Upper lobe of left lung (tissue), 6 donors: Measurements from ENCODE around the gene STXBP6. TPM values are rescaled to one million over a fixed set of nuclear protein-coding genes. Genes with fewer than 3 reads are reported as not detected.

Experiments used
- ATAC-seq, 2 donors: fragments of 200-7000 bp; cut with Tn5 transposase; one replicate each; pipeline ENCODE4 v1.9.1; 2022; ENCODE audit warnings: mild to moderate bottlenecking in 2 of 2, moderate library complexity in 2 of 2; ENCODE audit not compliant: low FRiP score in 2 of 2
- DNase-seq, 2 donors: peaks; one replicate each; pipeline ENCODE4 v3.0.0-alpha.2; 2019 to 2020
- H3K27ac ChIP-seq, 4 donors: fragments of 200-600 bp; sonication (generic); one replicate each; pipeline ENCODE4 v1.5.1; 2016 to 2019
- H3K27me3 ChIP-seq, 4 donors: fragments of 200-600 bp; sonication (generic); one replicate each; pipeline ENCODE4 v1.5.1; 2017 to 2019
- H3K36me3 ChIP-seq, 4 donors: fragments of 200-600 bp; sonication (generic); one replicate each; pipeline ENCODE4 v1.5.1; 2016 to 2019
- H3K4me1 ChIP-seq, 4 donors: fragments of 200-600 bp; sonication (generic); one replicate each; pipeline ENCODE4 v1.5.1; 2018 to 2019
- H3K4me3 ChIP-seq, 4 donors: fragments of 200-600 bp; sonication (generic); one replicate each; pipeline ENCODE4 v1.5.1; 2017 to 2019; ENCODE audit warnings: mild to moderate bottlenecking in 2 of 4, moderate library complexity in 1 of 4
- H3K9me3 ChIP-seq, 4 donors: fragments of 200-600 bp; sonication (generic); one replicate each; pipeline ENCODE4 v1.5.1; 2018 to 2019
- EP300 ChIP-seq, 4 donors: sonication (generic); formaldehyde crosslinking; IDR thresholded peaks; one replicate each; pipeline ENCODE4 v1.5.1; 2017; ENCODE audit warnings: antibody characterized with exemption in 4 of 4, control low read depth in 2 of 4
- POLR2A ChIP-seq, 4 donors: fragments of 450-650 bp; IDR thresholded peaks; one replicate each; pipeline ENCODE4 v1.5.1; 2016 to 2017; ENCODE audit warnings: antibody characterized with exemption in 4 of 4, mild to moderate bottlenecking in 2 of 4
- POLR2AphosphoS5 ChIP-seq, 2 donors: sonication (generic); formaldehyde crosslinking; IDR thresholded peaks; one replicate each; pipeline ENCODE4 v1.5.1; 2017; ENCODE audit warnings: antibody characterized with exemption in 2 of 2
- WGBS, 2 donors: methylation state at CpG; one replicate each; pipeline ENCODE4 v1.1.5; 2017 to 2018; 5-methylcytosine and 5-hydroxymethylcytosine counted together
- total RNA-seq, 6 donors: library from RNA; depleted of rRNA in 4 of 6; stranded (reverse); fragments of >200 nt in 4 of 6; gene quantifications; one replicate each; pipeline versions ENCODE4 v1.1.0 to v1.2.1, GENCODE V29; 2016 to 2021
- TF ChIP-seq, protein P1 (sequence below), 6 experiments: fragments of 450-650 bp in 4 of 6; fragments of 200-600 bp in 2 of 6; sonication (generic) in 2 of 6; IDR thresholded peaks; one replicate each; pipeline ENCODE4 v1.5.1; 2016 to 2019; ENCODE audit warnings: antibody characterized with exemption in 6 of 6
- donor health status: DM: no; HTN: no; CAD: no; lungs with moderate emphysema.
- donor health status: DM: no; HTN: yes; CAD: no; lungs with severe emphysema.

Gene STXBP6
- total RNA-seq, 6 donors from 2014 or later: 13.6 to 38.3 (median 23.7) TPM

- peak in 1 of 2 donors; percentile 72 for ATAC-seq
Measured at GRCh38 chr14:24908592-24909236, 141.2 kb downstream of the STXBP6 start.

DNA sequence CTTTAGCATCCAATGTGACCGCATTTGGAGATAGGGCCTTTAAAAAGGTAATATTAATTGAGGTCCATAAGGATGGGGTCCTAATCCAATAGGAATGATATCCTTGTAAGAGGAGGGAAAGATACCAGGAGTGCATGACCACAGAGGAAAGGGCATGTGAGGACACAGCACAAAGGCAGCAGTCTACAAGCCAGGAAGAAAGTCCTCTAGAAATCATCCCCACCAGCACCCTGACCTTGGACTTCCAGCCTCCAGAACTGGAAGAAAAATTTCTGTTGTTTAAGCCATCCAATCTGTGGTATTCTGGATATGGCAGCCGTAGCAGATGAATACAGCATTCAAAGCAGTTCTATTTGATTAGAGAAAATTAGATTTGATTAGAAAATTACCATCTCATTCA is 145.4 kb downstream of the STXBP6 start:
- no peak overlapping the region for H3K4me3 ChIP-seq
- H3K9me3 ChIP-seq: no peaks in the 10 kb centered on the region
- TF ChIP-seq POLR2AphosphoS5 (IDR thresholded peaks at IDR 0.05): no peak
- no peak for TF ChIP-seq POLR2A (IDR thresholded peaks at IDR 0.05)
- TF ChIP-seq, protein P1, sequence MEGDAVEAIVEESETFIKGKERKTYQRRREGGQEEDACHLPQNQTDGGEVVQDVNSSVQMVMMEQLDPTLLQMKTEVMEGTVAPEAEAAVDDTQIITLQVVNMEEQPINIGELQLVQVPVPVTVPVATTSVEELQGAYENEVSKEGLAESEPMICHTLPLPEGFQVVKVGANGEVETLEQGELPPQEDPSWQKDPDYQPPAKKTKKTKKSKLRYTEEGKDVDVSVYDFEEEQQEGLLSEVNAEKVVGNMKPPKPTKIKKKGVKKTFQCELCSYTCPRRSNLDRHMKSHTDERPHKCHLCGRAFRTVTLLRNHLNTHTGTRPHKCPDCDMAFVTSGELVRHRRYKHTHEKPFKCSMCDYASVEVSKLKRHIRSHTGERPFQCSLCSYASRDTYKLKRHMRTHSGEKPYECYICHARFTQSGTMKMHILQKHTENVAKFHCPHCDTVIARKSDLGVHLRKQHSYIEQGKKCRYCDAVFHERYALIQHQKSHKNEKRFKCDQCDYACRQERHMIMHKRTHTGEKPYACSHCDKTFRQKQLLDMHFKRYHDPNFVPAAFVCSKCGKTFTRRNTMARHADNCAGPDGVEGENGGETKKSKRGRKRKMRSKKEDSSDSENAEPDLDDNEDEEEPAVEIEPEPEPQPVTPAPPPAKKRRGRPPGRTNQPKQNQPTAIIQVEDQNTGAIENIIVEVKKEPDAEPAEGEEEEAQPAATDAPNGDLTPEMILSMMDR (IDR thresholded peaks at IDR 0.05): no peak
- no peak for TF ChIP-seq EP300 (IDR thresholded peaks at IDR 0.05)
- 95 to 100% methylated on average over 2 of the region's 2 CpGs for WGBS, 2 donors
- no peaks in the 10 kb centered on the region for H3K27me3 ChIP-seq
- no peaks in the 10 kb centered on the region for H3K36me3 ChIP-seq
- peaks cover 0 to 13% (median 8%) of the 10 kb centered on the region in 4 donors for H3K4me1 ChIP-seq
- ATAC-seq: no peak
- no peak for DNase-seq
- H3K27ac ChIP-seq: no peak overlapping the region

More at GRCh38 chr14:24908592-24909236, 141.2 kb downstream of the STXBP6 start:
- Histone ChIP-seq H3K27ac (peak overlapping the region in 2 of 4 donors; percentile 3 to 35), H3K9me3 (no peaks in the 10 kb centered on the region), H3K4me3 (no peak overlapping the region), H3K4me1 (peaks cover 11 to 19% (median 16%) of the 10 kb centered on the region in 4 donors), H3K27me3 (no peaks in the 10 kb centered on the region), H3K36me3 (no peaks in the 10 kb centered on the region)
- DNase-seq: no peak
- 62 to 74% methylated on average over 4 of the region's 4 CpGs for WGBS, 2 donors
- TF ChIP-seq EP300 (IDR thresholded peaks at IDR 0.05) (no peak), POLR2AphosphoS5 (IDR thresholded peaks at IDR 0.05) (no peak), POLR2A (IDR thresholded peaks at IDR 0.05) (no peak)
- TF ChIP-seq, protein P1 (IDR thresholded peaks at IDR 0.05): no peak

- Histone ChIP-seq H3K36me3 (no peaks in the 10 kb centered on the region), H3K4me3 (no peak overlapping the region), H3K27ac (no peak overlapping the region), H3K27me3 (no peaks in the 10 kb centered on the region), H3K4me1 (peaks cover 0 to 10% (median 5%) of the 10 kb centered on the region in 4 donors), H3K9me3 (no peaks in the 10 kb centered on the region)
- no peak for TF ChIP-seq EP300 (IDR thresholded peaks at IDR 0.05)
- TF ChIP-seq, protein P1 (IDR thresholded peaks at IDR 0.05): no peak
- TF ChIP-seq POLR2A (IDR thresholded peaks at IDR 0.05): no peak
- no peak for TF ChIP-seq POLR2AphosphoS5 (IDR thresholded peaks at IDR 0.05)
- DNase-seq (no peak), ATAC-seq (no peak)
Measured at GRCh38 chr14:24903337-24903736, 146.6 kb downstream of the STXBP6 start.

- 53 to 60% methylated on average over 6 of the region's 6 CpGs for WGBS, 2 donors
- H3K4me3 ChIP-seq: no peak overlapping the region
- H3K27ac ChIP-seq: peak overlapping the region in 2 of 4 donors; percentile 18 to 43
Measured at GRCh38 chr14:24900269-24901100, 149.5 kb downstream of the STXBP6 start.

More at GRCh38 chr14:24900269-24901100, 149.5 kb downstream of the STXBP6 start:
- no peaks in the 10 kb centered on the region for H3K36me3 ChIP-seq
- H3K27me3 ChIP-seq: no peaks in the 10 kb centered on the region
- TF ChIP-seq POLR2A (IDR thresholded peaks at IDR 0.05) (no peak), EP300 (IDR thresholded peaks at IDR 0.05) (no peak), POLR2AphosphoS5 (IDR thresholded peaks at IDR 0.05) (no peak)
- TF ChIP-seq, protein P1 (IDR thresholded peaks at IDR 0.05): no peak
- H3K9me3 ChIP-seq: no peaks in the 10 kb centered on the region
- peak in 1 of 2 donors; percentile 83 for ATAC-seq
- no peak for DNase-seq
- H3K4me1 ChIP-seq: peaks cover 0 to 10% (median 5%) of the 10 kb centered on the region in 4 donors
